Natural killer cell (primary cell): ENCODE data around the gene EPHB1. TPM values are rescaled to one million over a fixed set of nuclear protein-coding genes. Genes with fewer than 3 reads are reported as not detected.

Experiments used
- ATAC-seq, 3 donors: fragments of 150-1000 bp in 2 of 3; fragments of 200-7000 bp in 1 of 3; cut with Tn5 transposase; 1 replicate in 1 of 3; 2 replicates in 2 of 3; pipeline ENCODE4 v1.10.0; 2021; ENCODE audit warnings: mild to moderate bottlenecking in 2 of 3, moderate library complexity in 2 of 3
- DNase-seq, 2 donors: peaks; one replicate each; pipeline versions ENCODE4 v3.0.0 to v3.0.0-alpha.2; 2013 to 2021; ENCODE audit warnings: mixed read lengths in 1 of 2
- H3K27ac ChIP-seq: one replicate; pipeline ENCODE4 v1.5.1; 2013; ENCODE audit warnings: mild to moderate bottlenecking, low read length
- H3K27me3 ChIP-seq: one replicate; pipeline ENCODE4 v1.6.1; 2013; ENCODE audit warnings: low read length; ENCODE audit not compliant: control insufficient read depth, insufficient read depth
- H3K36me3 ChIP-seq: one replicate; pipeline ENCODE4 v1.6.1; 2013; ENCODE audit warnings: low read length; ENCODE audit not compliant: control insufficient read depth, insufficient read depth
- H3K4me1 ChIP-seq: one replicate; pipeline ENCODE4 v1.6.1; 2013; ENCODE audit warnings: low read length; ENCODE audit not compliant: control insufficient read depth, insufficient read depth
- H3K4me3 ChIP-seq: one replicate; pipeline ENCODE4 v1.5.1; 2013; ENCODE audit warnings: low read length
- H3K9me3 ChIP-seq: one replicate; pipeline ENCODE4 v1.6.1; 2013; ENCODE audit warnings: low read length; ENCODE audit not compliant: control insufficient read depth, insufficient read depth
- H3K27ac Mint-ChIP-seq, 2 donors: one replicate each; pipeline ENCODE4 v1.8.0; 2022; ENCODE audit warnings: mild to moderate bottlenecking in 2 of 2, mixed read lengths in 2 of 2, moderate library complexity in 1 of 2
- H3K27me3 Mint-ChIP-seq, 2 donors: one replicate each; pipeline ENCODE4 v1.8.0; 2022; ENCODE audit warnings: low read depth in 2 of 2, mixed read lengths in 2 of 2
- H3K36me3 Mint-ChIP-seq: one replicate; pipeline ENCODE4 v1.8.0; 2022; ENCODE audit warnings: mixed read lengths
- H3K4me1 Mint-ChIP-seq, 2 donors: one replicate each; pipeline ENCODE4 v1.8.0; 2022; ENCODE audit warnings: mixed read lengths in 2 of 2
- H3K4me3 Mint-ChIP-seq: one replicate; pipeline ENCODE4 v1.8.0; 2022; ENCODE audit warnings: mild to moderate bottlenecking, moderate library complexity, mixed read lengths
- H3K9me3 Mint-ChIP-seq, 2 donors: one replicate each; pipeline ENCODE4 v1.8.0; 2022; ENCODE audit warnings: mixed read lengths in 2 of 2
- WGBS: methylation state at CpG from one replicate; pipeline ENCODE4 v1.1.7; 2013; ENCODE audit warnings: missing lambda C conversion rate; ENCODE audit not compliant: insufficient coverage; 5-methylcytosine and 5-hydroxymethylcytosine counted together
- intact Hi-C: fragments of 100-400 bp; cut with micrococcal nuclease; formaldehyde crosslinking; loops from one replicate; pipeline ENCODE4 v1.14.2; 2022
- total RNA-seq, 4 donors: library from RNA; stranded (reverse); fragments of 120-200 nt in 1 of 4; gene quantifications; one replicate each; pipeline versions ENCODE4 v1.2.3 to v1.2.4, GENCODE V29; 2013 to 2022
- TF ChIP-seq, protein P1 (sequence below): fragments of 200-600 bp; IDR thresholded peaks from one replicate; pipeline ENCODE4 v1.8.0; 2022; ENCODE audit warnings: antibody characterized with exemption

EPHB1 gene
- total RNA-seq, 3 donors from 2014 or later (not counting 1 experiment from before 2014, with no cell fraction given): 0.60 TPM; not detected in 2

DNA sequence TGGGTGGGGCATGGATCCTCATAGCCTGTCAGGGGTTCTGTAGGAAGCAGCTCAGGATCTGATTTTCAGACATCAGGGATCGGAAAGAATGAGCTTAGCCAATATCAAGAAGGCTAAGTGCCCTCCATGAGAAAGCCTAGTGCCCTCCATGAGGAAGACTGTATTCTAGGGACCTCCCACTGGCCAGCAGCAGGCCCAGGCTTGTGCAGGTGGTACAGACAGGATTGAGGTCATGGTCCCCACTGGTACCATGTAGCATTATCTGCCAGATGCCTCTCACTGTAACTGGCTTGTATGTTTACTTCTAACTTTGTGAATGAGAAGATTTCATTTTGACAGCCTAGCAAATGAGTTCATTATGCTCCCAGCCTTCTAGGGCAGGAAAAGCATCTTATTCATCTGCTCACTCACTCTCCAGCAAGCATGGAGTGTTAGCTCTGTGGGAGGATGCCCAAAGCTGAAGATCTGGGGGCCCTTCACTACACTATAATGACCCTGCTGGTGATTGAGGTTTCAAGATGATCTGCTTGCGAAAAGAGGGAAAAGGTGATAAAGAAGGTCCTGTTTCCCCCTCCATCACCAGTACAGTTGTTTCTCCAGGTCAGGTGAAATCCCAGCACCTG, 7.5 kb downstream of the EPHB1 start:
- H3K27me3 Mint-ChIP-seq: peaks cover 17 to 19% of the 10 kb centered on the region in 2 donors
- no peak overlapping the region for H3K27ac Mint-ChIP-seq
- Histone ChIP-seq H3K4me1 (no peaks in the 10 kb centered on the region), H3K9me3 (no peaks in the 10 kb centered on the region), H3K27me3 (no peaks in the 10 kb centered on the region), H3K36me3 (no peaks in the 10 kb centered on the region), H3K27ac (no peak overlapping the region), H3K4me3 (no peak overlapping the region)
- ATAC-seq (no peak), DNase-seq (no peak)
- no peaks in the 10 kb centered on the region for H3K4me1 Mint-ChIP-seq
- no peaks in the 10 kb centered on the region for H3K9me3 Mint-ChIP-seq
- WGBS: 0% methylated on average over 1 of the region's 2 CpGs
- TF ChIP-seq, protein P1, sequence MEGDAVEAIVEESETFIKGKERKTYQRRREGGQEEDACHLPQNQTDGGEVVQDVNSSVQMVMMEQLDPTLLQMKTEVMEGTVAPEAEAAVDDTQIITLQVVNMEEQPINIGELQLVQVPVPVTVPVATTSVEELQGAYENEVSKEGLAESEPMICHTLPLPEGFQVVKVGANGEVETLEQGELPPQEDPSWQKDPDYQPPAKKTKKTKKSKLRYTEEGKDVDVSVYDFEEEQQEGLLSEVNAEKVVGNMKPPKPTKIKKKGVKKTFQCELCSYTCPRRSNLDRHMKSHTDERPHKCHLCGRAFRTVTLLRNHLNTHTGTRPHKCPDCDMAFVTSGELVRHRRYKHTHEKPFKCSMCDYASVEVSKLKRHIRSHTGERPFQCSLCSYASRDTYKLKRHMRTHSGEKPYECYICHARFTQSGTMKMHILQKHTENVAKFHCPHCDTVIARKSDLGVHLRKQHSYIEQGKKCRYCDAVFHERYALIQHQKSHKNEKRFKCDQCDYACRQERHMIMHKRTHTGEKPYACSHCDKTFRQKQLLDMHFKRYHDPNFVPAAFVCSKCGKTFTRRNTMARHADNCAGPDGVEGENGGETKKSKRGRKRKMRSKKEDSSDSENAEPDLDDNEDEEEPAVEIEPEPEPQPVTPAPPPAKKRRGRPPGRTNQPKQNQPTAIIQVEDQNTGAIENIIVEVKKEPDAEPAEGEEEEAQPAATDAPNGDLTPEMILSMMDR: no peak
- intact Hi-C loops: no loop called here
- no peaks in the 10 kb centered on the region for H3K36me3 Mint-ChIP-seq
- H3K4me3 Mint-ChIP-seq: no peak overlapping the region

DNA sequence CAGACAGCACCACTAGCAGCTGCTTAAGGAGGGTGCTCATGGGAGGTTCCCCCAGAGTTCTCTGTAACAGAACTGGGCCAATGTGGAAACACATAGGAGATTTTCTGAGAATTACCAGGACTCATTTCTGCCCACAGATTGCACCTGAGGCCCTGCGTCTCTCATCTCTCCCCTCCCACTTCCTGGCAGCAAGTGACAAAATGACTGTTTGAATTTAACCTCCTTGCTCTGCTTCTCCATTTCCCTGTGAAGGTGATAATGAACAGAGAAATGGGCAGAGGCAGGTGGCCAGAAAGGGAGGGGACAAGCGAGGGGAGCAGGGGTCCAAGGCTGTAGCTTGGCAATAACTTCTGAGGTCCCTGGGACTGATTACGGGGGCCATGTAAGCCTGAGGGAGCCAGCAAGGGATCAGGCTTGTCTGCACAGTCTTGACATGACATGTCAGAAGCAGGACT, 8.0 kb downstream of the EPHB1 start:
- no peaks in the 10 kb centered on the region for H3K36me3 ChIP-seq
- 59% methylated on average over 3 of the region's 3 CpGs for WGBS
- no peaks in the 10 kb centered on the region for H3K27me3 ChIP-seq
- H3K4me3 Mint-ChIP-seq: no peak overlapping the region
- intact Hi-C loops: no loop called here
- no peaks in the 10 kb centered on the region for H3K4me1 Mint-ChIP-seq
- DNase-seq: no peak
- ATAC-seq: no peak
- H3K9me3 Mint-ChIP-seq: no peaks in the 10 kb centered on the region
- TF ChIP-seq, protein P1: no peak
- peaks cover 11 to 13% of the 10 kb centered on the region in 2 donors for H3K27me3 Mint-ChIP-seq
- H3K27ac ChIP-seq: no peak overlapping the region
- no peaks in the 10 kb centered on the region for H3K4me1 ChIP-seq
- no peak overlapping the region for H3K27ac Mint-ChIP-seq
- H3K4me3 ChIP-seq: no peak overlapping the region
- H3K9me3 ChIP-seq: no peaks in the 10 kb centered on the region
- no peaks in the 10 kb centered on the region for H3K36me3 Mint-ChIP-seq

DNA sequence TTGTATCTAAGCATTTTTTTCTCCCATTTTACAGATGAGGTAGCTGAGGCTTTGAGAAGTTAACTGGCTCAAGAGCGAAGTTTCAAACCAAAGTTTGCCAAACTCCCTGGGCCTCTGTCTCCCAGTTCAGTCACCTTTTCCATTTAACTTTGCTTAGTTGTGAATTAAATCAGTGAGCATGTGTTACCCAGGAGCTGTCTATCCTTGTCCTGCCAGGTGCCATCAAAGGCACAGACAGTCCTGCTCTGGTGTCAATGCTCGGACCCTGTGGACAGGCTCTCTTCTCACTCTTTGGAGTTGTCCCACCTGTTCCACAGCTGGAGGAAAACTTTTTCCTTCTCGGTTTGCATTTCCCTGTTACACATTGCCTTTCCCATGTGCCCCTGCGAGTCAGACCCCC, 8.6 kb downstream of the EPHB1 start:
- Mint-ChIP-seq H3K4me1 (no peaks in the 10 kb centered on the region), H3K9me3 (no peaks in the 10 kb centered on the region), H3K4me3 (no peak overlapping the region), H3K36me3 (no peaks in the 10 kb centered on the region), H3K27ac (no peak overlapping the region), H3K27me3 (peaks cover 11 to 13% of the 10 kb centered on the region in 2 donors)
- Histone ChIP-seq H3K27me3 (no peaks in the 10 kb centered on the region), H3K27ac (no peak overlapping the region), H3K4me3 (no peak overlapping the region), H3K36me3 (no peaks in the 10 kb centered on the region), H3K9me3 (no peaks in the 10 kb centered on the region), H3K4me1 (no peaks in the 10 kb centered on the region)
- 100% methylated on average over 2 of the region's 4 CpGs for WGBS
- ATAC-seq (no peak), DNase-seq (no peak)
- intact Hi-C loops: no loop called here
- TF ChIP-seq, protein P1: no peak
